IPS-15b (cell line): ENCODE data around the gene RADIL.
"Not testable (repeated sequence)": the region's sequence is repeated elsewhere in the genome, so short reads cannot be mapped to it uniquely, and the experiment has no call there.

ENCODE experiments used
- H3K27me3 ChIP-seq: one replicate; pipeline ENCODE4 v1.6.1; 2013; ENCODE audit warnings: low read length; ENCODE audit not compliant: control insufficient read depth, insufficient read depth
- H3K36me3 ChIP-seq: one replicate; pipeline ENCODE4 v1.6.1; 2013; ENCODE audit warnings: low read length; ENCODE audit not compliant: control insufficient read depth, insufficient read depth
- H3K4me1 ChIP-seq: one replicate; pipeline ENCODE4 v1.6.1; 2013; ENCODE audit warnings: mild to moderate bottlenecking, low read length; ENCODE audit not compliant: control insufficient read depth, insufficient read depth
- H3K4me3 ChIP-seq: one replicate; pipeline ENCODE4 v1.5.1; 2013; ENCODE audit warnings: low read depth, low read length
- H3K9ac ChIP-seq: one replicate; pipeline ENCODE4 v1.6.1; 2013; ENCODE audit warnings: low read depth, mild to moderate bottlenecking, low read length
- H3K9me3 ChIP-seq: one replicate; pipeline ENCODE4 v1.6.1; 2013; ENCODE audit warnings: mild to moderate bottlenecking, low read length; ENCODE audit not compliant: control insufficient read depth, insufficient read depth

The RADIL gene

DNA sequence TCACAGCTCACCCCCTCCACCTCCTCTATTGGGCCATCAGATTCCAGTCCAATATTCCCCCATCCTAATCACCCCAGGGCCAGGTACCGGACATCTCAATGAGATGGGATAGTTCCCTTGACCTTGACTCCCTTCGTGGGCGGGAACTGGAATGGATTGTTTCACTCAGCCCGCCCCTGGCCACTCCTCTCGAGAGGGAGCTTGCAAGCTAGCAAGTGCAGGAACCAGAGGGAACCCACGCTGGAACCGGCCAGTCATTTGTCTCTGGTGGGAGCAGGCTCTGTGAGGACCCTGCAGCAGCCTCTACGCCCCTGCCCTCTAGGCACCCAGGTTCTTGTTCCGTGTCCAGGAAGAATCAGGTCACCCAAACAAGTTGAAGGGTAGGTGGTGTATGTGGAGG, 11.0 kb upstream of the RADIL start:
- Histone ChIP-seq H3K4me1 (no peaks in the 10 kb centered on the region), H3K36me3 (no peaks in the 10 kb centered on the region)

DNA sequence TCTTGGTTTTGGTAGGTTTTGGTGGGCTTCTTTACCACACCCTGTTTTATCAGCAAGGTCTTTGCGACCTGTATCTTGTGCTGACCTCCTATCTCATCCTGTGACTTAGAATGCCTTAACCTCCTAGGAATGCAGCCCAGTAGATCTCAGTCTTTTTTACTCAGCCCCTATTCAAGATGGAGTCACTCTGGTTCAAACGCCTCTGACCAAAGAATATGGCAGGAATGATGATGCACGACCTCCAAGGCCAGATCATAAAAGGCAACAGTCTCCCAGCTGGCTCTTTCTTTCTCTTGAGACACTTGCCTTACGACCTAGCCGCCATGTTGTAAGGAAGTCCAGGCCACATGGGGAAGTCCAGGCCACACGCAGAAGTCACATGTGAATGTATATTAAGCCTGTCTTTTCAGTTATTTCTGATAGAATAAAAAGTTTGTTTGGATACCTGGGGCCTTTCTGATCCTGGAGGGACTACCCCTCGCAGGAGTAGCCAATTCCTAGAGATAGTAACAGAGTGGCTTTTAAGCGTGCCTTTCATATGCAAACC, 10.5 kb upstream of the RADIL start:
- Histone ChIP-seq H3K36me3 (no peaks in the 10 kb centered on the region), H3K9me3 (no peaks in the 10 kb centered on the region), H3K9ac (no peak overlapping the region), H3K4me3 (no peak overlapping the region), H3K27me3 (no peaks in the 10 kb centered on the region), H3K4me1 (no peaks in the 10 kb centered on the region)

More for the DNA sequence above, 11.0 kb upstream of the RADIL start:
- H3K9ac ChIP-seq = no peak overlapping the region
- H3K27me3 ChIP-seq = no peaks in the 10 kb centered on the region
- no peak overlapping the region for H3K4me3 ChIP-seq
- H3K9me3 ChIP-seq = no peaks in the 10 kb centered on the region

DNA sequence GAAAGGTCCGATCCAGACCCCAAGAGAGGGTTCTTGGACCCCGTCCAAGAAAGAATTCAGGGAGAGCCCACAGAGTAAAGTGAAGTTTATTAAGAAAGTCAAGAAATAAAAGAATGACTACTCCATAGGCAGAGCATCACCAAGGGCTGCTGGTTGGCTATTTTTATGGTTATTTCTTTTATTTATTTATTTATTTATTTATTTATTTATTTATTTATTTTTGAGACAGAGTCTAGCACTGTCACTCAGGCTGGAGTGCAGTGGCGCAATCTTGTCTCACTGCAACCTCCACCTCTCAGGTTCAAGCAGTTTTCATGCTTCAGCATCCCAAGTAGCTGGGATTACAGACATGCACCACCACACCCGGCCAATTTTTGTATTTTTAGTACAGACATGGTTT, 9.7 kb upstream of the RADIL start:
- not testable (repeated sequence) for H3K4me1 ChIP-seq, H3K4me3 ChIP-seq, H3K9ac ChIP-seq, H3K36me3 ChIP-seq, H3K9me3 ChIP-seq, H3K27me3 ChIP-seq

DNA sequence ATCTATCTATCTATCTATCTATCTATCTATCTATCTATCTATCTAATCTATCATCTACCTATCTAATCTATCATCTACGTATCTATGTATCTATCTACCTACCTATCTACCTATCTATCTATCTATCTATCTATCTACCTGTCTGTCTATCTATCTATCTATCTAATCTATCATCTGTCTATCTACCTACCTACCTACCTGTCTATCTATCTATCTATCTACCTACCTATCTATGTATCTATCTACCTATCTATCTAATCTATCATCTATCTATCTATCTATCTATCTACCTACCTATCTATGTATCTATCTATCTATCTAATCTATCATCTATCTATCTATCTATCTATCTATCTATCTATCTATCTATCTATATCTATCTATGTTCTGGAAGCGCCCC, 8.0 kb upstream of the RADIL start:
- H3K4me3 ChIP-seq, H3K36me3 ChIP-seq, H3K9ac ChIP-seq, H3K9me3 ChIP-seq, H3K4me1 ChIP-seq, H3K27me3 ChIP-seq: not testable (repeated sequence)

DNA sequence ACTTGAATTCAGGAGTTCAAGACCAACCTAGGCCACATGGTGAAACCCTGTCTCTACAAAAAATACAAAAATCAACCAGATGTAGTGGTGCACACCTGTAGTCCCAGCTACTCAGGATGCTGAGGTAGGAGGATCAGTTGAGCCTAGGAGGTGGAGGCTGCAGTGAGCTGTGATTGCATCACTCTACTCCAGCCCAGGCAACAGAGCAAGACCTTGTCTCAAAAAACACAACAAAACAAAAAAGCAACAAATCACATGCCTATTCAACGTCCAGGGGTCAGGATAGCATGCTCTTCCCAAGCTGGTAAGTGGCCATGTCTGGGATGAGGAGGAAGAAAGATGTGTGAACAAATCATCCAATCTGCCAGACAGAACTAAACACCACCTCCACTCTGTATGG, 6.2 kb upstream of the RADIL start:
- Histone ChIP-seq H3K27me3 (no peaks in the 10 kb centered on the region), H3K9ac (no peak overlapping the region), H3K4me1 (no peaks in the 10 kb centered on the region), H3K9me3 (no peaks in the 10 kb centered on the region), H3K36me3 (no peaks in the 10 kb centered on the region), H3K4me3 (no peak overlapping the region)

DNA sequence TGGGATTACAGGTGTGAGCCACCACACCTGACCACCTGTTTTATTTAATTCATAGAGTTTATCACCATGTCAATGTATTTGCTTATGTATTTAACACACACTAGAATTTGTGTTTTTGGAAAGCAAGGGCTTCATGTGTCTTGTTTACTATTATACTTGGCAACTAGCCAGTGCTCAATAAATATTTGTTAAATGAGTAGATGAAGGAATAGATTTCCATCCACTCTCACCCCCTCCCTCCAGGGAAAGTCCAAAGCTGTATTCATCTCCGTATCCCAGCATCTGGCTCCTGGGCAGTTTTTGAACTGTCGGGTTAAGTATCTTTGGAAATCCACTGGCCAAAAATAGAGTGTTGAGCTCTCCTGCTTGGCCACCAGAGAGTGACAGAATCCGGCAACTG, 4.6 kb upstream of the RADIL start:
- Histone ChIP-seq H3K36me3 (no peaks in the 10 kb centered on the region), H3K9me3 (no peaks in the 10 kb centered on the region), H3K9ac (no peak overlapping the region), H3K4me1 (no peaks in the 10 kb centered on the region), H3K27me3 (no peaks in the 10 kb centered on the region), H3K4me3 (no peak overlapping the region)

DNA sequence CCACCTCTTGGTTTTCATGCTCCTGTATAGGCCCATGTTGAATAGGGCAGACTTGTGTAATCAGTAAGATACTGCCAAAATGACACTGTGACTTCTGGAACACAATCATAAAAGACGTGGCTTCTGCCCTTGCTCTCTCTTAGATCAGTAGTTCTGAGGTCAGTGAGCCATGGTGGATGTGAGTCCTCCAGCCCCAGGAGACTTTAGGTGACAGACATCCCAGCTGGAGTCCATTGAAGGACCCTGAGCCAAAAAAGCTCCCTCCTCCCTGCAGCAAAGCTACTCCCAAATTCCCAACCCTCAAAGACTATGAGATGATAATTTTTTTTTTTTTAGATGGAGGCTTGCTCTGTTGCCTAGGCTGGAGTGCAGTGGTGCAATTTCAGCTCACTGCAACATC, 3.2 kb upstream of the RADIL start:
- H3K36me3 ChIP-seq = no peaks in the 10 kb centered on the region
- no peaks in the 10 kb centered on the region for H3K9me3 ChIP-seq
- H3K9ac ChIP-seq = no peak overlapping the region
- H3K27me3 ChIP-seq = no peaks in the 10 kb centered on the region
- H3K4me3 ChIP-seq = no peak overlapping the region
- H3K4me1 ChIP-seq = no peaks in the 10 kb centered on the region

DNA sequence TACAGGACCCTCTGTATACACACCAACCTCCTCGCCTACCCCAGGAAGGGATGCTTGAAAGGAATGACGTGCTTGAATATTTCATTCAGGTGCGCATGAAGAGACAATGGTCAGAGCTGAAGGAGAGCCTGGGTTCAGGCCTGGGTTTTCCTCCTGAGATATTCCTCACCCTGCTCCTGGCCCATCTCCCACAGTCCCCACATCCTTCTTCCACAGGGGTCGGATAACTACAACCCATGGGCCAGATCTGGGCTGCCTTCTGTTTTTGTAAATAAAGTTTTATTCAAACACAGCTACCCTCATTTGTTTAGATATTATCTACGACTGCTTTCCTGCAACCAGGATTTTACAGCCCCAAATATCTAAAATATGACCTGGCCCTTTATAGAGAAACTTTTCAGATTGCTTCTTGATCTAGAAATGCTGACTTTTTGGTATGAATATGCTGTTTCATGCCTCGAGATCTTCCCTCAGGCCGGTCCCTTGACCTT, 1.8 kb upstream of the RADIL start:
- Histone ChIP-seq H3K9ac (no peak overlapping the region), H3K4me3 (no peak overlapping the region), H3K27me3 (no peaks in the 10 kb centered on the region), H3K9me3 (no peaks in the 10 kb centered on the region), H3K36me3 (no peaks in the 10 kb centered on the region), H3K4me1 (no peaks in the 10 kb centered on the region)

DNA sequence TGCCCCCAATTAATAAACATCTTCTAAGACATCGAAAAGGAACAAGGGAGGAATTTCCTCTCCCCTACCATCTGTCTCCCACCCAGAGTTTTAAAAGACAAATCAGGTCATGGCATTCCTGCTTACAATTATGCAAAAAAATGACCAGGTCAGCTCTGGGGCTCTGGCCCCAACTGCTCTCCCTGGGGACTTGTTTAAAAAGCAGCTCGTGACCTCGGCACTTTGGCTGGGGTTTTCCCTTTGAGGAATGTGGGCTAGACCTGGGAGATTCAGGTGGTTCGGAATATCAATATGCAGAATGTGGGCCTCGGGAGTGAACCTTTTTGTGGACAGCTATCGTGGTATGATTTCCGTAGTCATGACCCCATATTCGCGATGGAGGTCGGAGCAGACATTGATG, 648 bp upstream of the RADIL start:
- Histone ChIP-seq H3K9ac (no peak overlapping the region), H3K4me1 (no peaks in the 10 kb centered on the region), H3K4me3 (no peak overlapping the region), H3K36me3 (no peaks in the 10 kb centered on the region), H3K27me3 (no peaks in the 10 kb centered on the region), H3K9me3 (no peaks in the 10 kb centered on the region)

DNA sequence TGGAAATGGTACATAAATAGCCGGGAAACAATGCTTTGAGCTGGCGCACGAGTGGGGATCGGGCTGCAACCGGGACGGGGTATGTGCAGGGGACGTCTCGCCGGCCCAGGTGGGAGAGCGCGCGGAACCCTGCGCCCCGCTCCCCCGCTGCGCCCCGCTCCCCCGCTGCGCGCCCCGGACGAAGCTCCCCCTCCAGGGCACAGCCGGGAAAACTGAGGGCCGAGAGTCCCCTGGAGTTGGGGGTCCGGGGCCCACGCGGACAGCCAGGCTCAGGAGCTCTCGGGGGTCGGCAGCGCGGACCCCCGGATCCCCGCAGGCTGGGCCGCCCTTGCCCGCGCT, 514 bp downstream of the RADIL start:
- no peaks in the 10 kb centered on the region for H3K36me3 ChIP-seq
- H3K4me3 ChIP-seq = peak overlapping the region; percentile 58
- H3K9ac ChIP-seq = no peak overlapping the region
- H3K9me3 ChIP-seq = no peaks in the 10 kb centered on the region
- no peaks in the 10 kb centered on the region for H3K27me3 ChIP-seq
- no peaks in the 10 kb centered on the region for H3K4me1 ChIP-seq

DNA sequence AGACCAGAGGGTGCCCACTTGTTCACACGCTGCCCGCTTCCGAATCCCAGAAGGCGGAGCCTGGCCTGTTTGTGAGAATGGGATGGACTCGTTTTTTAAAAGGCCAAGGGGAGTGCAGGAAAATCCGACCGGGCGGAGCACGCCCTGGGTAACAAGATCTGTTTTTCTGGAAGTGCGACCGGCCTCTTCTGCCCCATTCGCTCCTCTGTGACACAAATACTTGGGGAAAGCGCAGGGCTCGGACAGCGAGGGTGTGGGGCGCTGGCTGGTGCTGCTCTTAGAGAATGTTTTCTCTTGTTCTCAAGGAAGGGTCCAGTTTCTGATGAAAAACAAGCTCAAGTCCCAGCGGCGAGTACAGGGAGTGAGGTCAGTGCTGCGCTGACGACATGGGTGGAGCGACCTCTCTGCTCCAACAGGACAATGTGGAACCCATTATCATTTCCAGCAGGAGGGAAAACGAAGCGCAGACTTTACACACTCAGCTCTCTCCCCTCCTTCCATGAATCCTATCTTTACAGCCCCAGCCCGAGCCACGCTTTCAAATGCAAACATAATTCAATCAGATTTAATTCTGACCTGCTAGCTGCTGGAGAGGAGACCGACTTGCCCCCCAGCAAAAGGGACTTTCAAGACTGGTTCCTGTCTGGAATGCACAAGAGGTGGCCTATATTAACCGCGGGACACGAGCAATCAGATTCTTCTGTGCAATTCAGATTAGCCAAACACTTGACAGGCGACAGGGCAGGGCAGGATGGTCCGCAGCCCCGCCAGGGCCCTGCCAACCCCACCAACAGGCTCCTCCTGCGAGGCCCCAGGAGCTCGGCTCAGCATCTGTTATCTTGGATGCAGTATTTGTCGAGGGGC, 1.1 kb downstream of the RADIL start:
- no peaks in the 10 kb centered on the region for H3K9me3 ChIP-seq
- no peaks in the 10 kb centered on the region for H3K4me1 ChIP-seq
- no peak overlapping the region for H3K9ac ChIP-seq
- no peaks in the 10 kb centered on the region for H3K27me3 ChIP-seq
- peaks cover 3% of the 10 kb centered on the region for H3K36me3 ChIP-seq
- peak overlapping the region; percentile 58 for H3K4me3 ChIP-seq

DNA sequence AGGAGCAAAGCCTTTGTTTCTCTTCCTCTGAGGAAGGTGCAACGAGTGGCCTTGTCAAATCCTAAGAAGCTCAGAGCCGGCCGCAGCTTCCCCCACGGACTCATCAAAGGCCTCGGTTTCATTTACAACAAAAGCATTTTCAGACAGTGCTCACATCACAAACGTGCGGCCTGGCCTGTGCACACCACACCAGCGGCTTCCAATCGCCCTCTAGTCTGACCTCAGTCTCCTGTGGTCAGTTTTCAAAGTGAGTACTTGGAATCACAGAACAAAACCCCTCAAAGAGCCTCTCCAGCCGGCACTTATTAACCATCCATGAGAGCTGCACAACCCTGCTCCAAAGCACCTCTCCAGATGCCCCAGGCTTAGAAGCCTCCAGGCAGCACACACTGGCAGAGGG, 3.3 kb downstream of the RADIL start:
- Histone ChIP-seq H3K4me3 (no peak overlapping the region), H3K9me3 (no peaks in the 10 kb centered on the region), H3K36me3 (peaks cover 3% of the 10 kb centered on the region), H3K4me1 (no peaks in the 10 kb centered on the region), H3K9ac (no peak overlapping the region), H3K27me3 (no peaks in the 10 kb centered on the region)
